Measurements from ENCODE around the gene OR8K3. TPM values are rescaled to one million over a fixed set of nuclear protein-coding genes. Genes with fewer than 3 reads are reported as not detected.

Gene OR8K3
- total RNA-seq, 1 donor from 2014 or later, result not detected

GRCh38 chr11:56307836-56308235 is 7.1 kb upstream of the OR8K3 start:
- Mint-ChIP-seq H3K27ac (ENCODE audit: unreplicated experiment) (no peak overlapping the region), H3K27me3 (ENCODE audit: unreplicated experiment) (no peaks in the 10 kb centered on the region), H3K4me1 (ENCODE audit: low read depth, unreplicated experiment) (no peaks in the 10 kb centered on the region), H3K4me3 (ENCODE audit: unreplicated experiment) (no peak overlapping the region), H3K9me3 (ENCODE audit: unreplicated experiment) (peaks cover 2% of the 10 kb centered on the region), H3K36me3 (ENCODE audit: unreplicated experiment) (no peaks in the 10 kb centered on the region)
- no peak for DNase-seq
- no peak for TF ChIP-seq CTCF (IDR thresholded peaks at IDR 0.05; ENCODE audit: partially characterized antibody, unreplicated experiment)

GRCh38 chr11:56331861-56332491 is 17.0 kb downstream of the OR8K3 start:
- Mint-ChIP-seq H3K36me3 (ENCODE audit: unreplicated experiment) (no peaks in the 10 kb centered on the region), H3K9me3 (ENCODE audit: unreplicated experiment) (peaks cover 6% of the 10 kb centered on the region), H3K4me1 (ENCODE audit: low read depth, unreplicated experiment) (no peaks in the 10 kb centered on the region), H3K27ac (ENCODE audit: unreplicated experiment) (no peak overlapping the region), H3K27me3 (ENCODE audit: unreplicated experiment) (no peaks in the 10 kb centered on the region), H3K4me3 (ENCODE audit: unreplicated experiment) (no peak overlapping the region)
- TF ChIP-seq CTCF (IDR thresholded peaks at IDR 0.05; ENCODE audit: partially characterized antibody, unreplicated experiment), result no peak
- no peak for DNase-seq

- H3K27me3 Mint-ChIP-seq (ENCODE audit: unreplicated experiment), result no peaks in the 10 kb centered on the region
- no peak overlapping the region for H3K4me3 Mint-ChIP-seq (ENCODE audit: unreplicated experiment)
- H3K36me3 Mint-ChIP-seq (ENCODE audit: unreplicated experiment), result no peaks in the 10 kb centered on the region
- no peak for DNase-seq
- no peaks in the 10 kb centered on the region for H3K4me1 Mint-ChIP-seq (ENCODE audit: low read depth, unreplicated experiment)
- no peak for TF ChIP-seq CTCF (IDR thresholded peaks at IDR 0.05; ENCODE audit: partially characterized antibody, unreplicated experiment)
- no peak overlapping the region for H3K27ac Mint-ChIP-seq (ENCODE audit: unreplicated experiment)
- H3K9me3 Mint-ChIP-seq (ENCODE audit: unreplicated experiment), result peaks cover 6% of the 10 kb centered on the region
Observed at GRCh38 chr11:56333156-56333555, 18.2 kb downstream of the OR8K3 start.

GRCh38 chr11:56340289-56340688 is 25.3 kb downstream of the OR8K3 start:
- H3K36me3 Mint-ChIP-seq (ENCODE audit: unreplicated experiment), result no peaks in the 10 kb centered on the region
- H3K9me3 Mint-ChIP-seq (ENCODE audit: unreplicated experiment), result peaks cover 3% of the 10 kb centered on the region
- DNase-seq, result no peak
- TF ChIP-seq CTCF (IDR thresholded peaks at IDR 0.05; ENCODE audit: partially characterized antibody, unreplicated experiment), result no peak
- no peaks in the 10 kb centered on the region for H3K4me1 Mint-ChIP-seq (ENCODE audit: low read depth, unreplicated experiment)
- no peaks in the 10 kb centered on the region for H3K27me3 Mint-ChIP-seq (ENCODE audit: unreplicated experiment)
- no peak overlapping the region for H3K4me3 Mint-ChIP-seq (ENCODE audit: unreplicated experiment)
- no peak overlapping the region for H3K27ac Mint-ChIP-seq (ENCODE audit: unreplicated experiment)

- Mint-ChIP-seq H3K9me3 (ENCODE audit: unreplicated experiment) (no peaks in the 10 kb centered on the region), H3K4me1 (ENCODE audit: low read depth, unreplicated experiment) (no peaks in the 10 kb centered on the region), H3K4me3 (ENCODE audit: unreplicated experiment) (no peak within 1 kb of the TSS), H3K36me3 (ENCODE audit: unreplicated experiment) (no peaks in the 10 kb centered on the region), H3K27ac (ENCODE audit: unreplicated experiment) (no peak within 1 kb of the TSS), H3K27me3 (ENCODE audit: unreplicated experiment) (no peaks in the 10 kb centered on the region)
- DNase-seq, result no peak
- TF ChIP-seq CTCF (IDR thresholded peaks at IDR 0.05; ENCODE audit: partially characterized antibody, unreplicated experiment), result no peak
Observed at GRCh38 chr11:56345739-56346138, 30.8 kb downstream of the OR8K3 start, which contains the start of gene OR8K1. Gene OR8K1 (plus strand): TSS chr11:56346039. CDS start chr11:56346039, 0 bp downstream.
